Measurements from ENCODE around the gene FREY1. TPM values are rescaled to one million over a fixed set of nuclear protein-coding genes. Genes with fewer than 3 reads are reported as not detected.
"Not testable (repeated sequence)": the region's sequence is repeated elsewhere in the genome, so short reads cannot be mapped to it uniquely, and the experiment has no call there.

Gene FREY1
- total RNA-seq, 1 donor from 2014 or later: not detected

GRCh38 chr11:45900916-45901617 lies 6.0 kb downstream of the FREY1 start:
- ATAC-seq (ENCODE audit: poor library complexity) (peak; percentile 40), DNase-seq (peak; percentile 66)
- intact Hi-C loops (cut with DNase I): no loop called here

- ATAC-seq (ENCODE audit: poor library complexity): peak; percentile 34
- DNase-seq; intact Hi-C loops (cut with DNase I): not testable (repeated sequence)
Measured at GRCh38 chr11:45900175-45900800, 6.8 kb downstream of the FREY1 start.

- intact Hi-C loops (cut with DNase I): no loop called here
- peak; percentile 84 for ATAC-seq (ENCODE audit: poor library complexity)
- peak; percentile 90 for DNase-seq
Measured at GRCh38 chr11:45899448-45900174, 7.5 kb downstream of the FREY1 start.

GRCh38 chr11:45899086-45899447 lies 8.0 kb downstream of the FREY1 start:
- no peak for ATAC-seq (ENCODE audit: poor library complexity)
- no peak for DNase-seq
- intact Hi-C loops (cut with DNase I): no loop called here

- intact Hi-C loops (cut with DNase I): no loop called here
- DNase-seq: no peak
- no peak for ATAC-seq (ENCODE audit: poor library complexity)
Measured at GRCh38 chr11:45897556-45897955, 9.5 kb downstream of the FREY1 start.

- DNase-seq (no peak), ATAC-seq (ENCODE audit: poor library complexity) (no peak)
- intact Hi-C loops (cut with DNase I): no loop called here
Measured at GRCh38 chr11:45896422-45896984, 10.6 kb downstream of the FREY1 start.

GRCh38 chr11:45895553-45896259 lies 11.4 kb downstream of the FREY1 start:
- DNase-seq: no peak
- ATAC-seq (ENCODE audit: poor library complexity): no peak
- intact Hi-C loops (cut with DNase I): no loop called here

GRCh38 chr11:45894555-45895247 lies 12.4 kb downstream of the FREY1 start:
- no peak for DNase-seq
- ATAC-seq (ENCODE audit: poor library complexity): no peak
- intact Hi-C loops (cut with DNase I): no loop called here

- intact Hi-C loops (cut with DNase I): no loop called here
- ATAC-seq (ENCODE audit: poor library complexity) (peak; percentile 61), DNase-seq (no peak)
Measured at GRCh38 chr11:45892856-45893255, 14.2 kb downstream of the FREY1 start.

- ATAC-seq (ENCODE audit: poor library complexity) (no peak), DNase-seq (peak; percentile 13)
- intact Hi-C loops (cut with DNase I): no loop called here
Measured at GRCh38 chr11:45890886-45891550, 16.1 kb downstream of the FREY1 start.

- intact Hi-C loops (cut with DNase I): no loop called here
- no peak for ATAC-seq (ENCODE audit: poor library complexity)
- no peak for DNase-seq
Measured at GRCh38 chr11:45889966-45890365, 17.1 kb downstream of the FREY1 start.

GRCh38 chr11:45889555-45889954 lies 17.5 kb downstream of the FREY1 start:
- ATAC-seq (ENCODE audit: poor library complexity) (no peak), DNase-seq (no peak)
- intact Hi-C loops (cut with DNase I): no loop called here

GRCh38 chr11:45887587-45887986 lies 19.5 kb downstream of the FREY1 start:
- intact Hi-C loops (cut with DNase I): no loop called here
- ATAC-seq (ENCODE audit: poor library complexity) (no peak), DNase-seq (peak; percentile 28)

GRCh38 chr11:45886816-45887520 lies 20.1 kb downstream of the FREY1 start:
- ATAC-seq (ENCODE audit: poor library complexity): no peak
- DNase-seq: peak; percentile 11
- intact Hi-C loops (cut with DNase I): no loop called here

- peak; percentile 37 for DNase-seq
- intact Hi-C loops (cut with DNase I): no loop called here
- no peak for ATAC-seq (ENCODE audit: poor library complexity)
Measured at GRCh38 chr11:45885921-45886721, 20.9 kb downstream of the FREY1 start.

- intact Hi-C loops (cut with DNase I): no loop called here
- DNase-seq (peak; percentile 67), ATAC-seq (ENCODE audit: poor library complexity) (peak; percentile 79)
Measured at GRCh38 chr11:45885274-45885920, 21.7 kb downstream of the FREY1 start, which contains the start of gene MAPK8IP1. Gene MAPK8IP1 (plus strand): TSS chr11:45885651. CDS start chr11:45885821, 170 bp downstream.
